GM18951 (cell line): ENCODE results near the gene RAB11FIP4.

Source experiments
- POLR2A ChIP-seq: IDR thresholded peaks from 4 replicates; pipeline ENCODE4 v1.6.1; 2011; ENCODE audit warnings: mild to moderate bottlenecking; ENCODE audit not compliant: insufficient read length, insufficient read depth; ENCODE audit errors: extremely low read depth
- in situ Hi-C: fragments of 300-500 bp; cut with MboI; formaldehyde crosslinking; loops from one replicate; pipeline ENCODE4 v1.12.0; 2022; ENCODE audit warnings: low sequenced_read_pairs, mixed read lengths, inconsistent platforms; ENCODE audit not compliant: unreplicated experiment

The RAB11FIP4 gene

DNA sequence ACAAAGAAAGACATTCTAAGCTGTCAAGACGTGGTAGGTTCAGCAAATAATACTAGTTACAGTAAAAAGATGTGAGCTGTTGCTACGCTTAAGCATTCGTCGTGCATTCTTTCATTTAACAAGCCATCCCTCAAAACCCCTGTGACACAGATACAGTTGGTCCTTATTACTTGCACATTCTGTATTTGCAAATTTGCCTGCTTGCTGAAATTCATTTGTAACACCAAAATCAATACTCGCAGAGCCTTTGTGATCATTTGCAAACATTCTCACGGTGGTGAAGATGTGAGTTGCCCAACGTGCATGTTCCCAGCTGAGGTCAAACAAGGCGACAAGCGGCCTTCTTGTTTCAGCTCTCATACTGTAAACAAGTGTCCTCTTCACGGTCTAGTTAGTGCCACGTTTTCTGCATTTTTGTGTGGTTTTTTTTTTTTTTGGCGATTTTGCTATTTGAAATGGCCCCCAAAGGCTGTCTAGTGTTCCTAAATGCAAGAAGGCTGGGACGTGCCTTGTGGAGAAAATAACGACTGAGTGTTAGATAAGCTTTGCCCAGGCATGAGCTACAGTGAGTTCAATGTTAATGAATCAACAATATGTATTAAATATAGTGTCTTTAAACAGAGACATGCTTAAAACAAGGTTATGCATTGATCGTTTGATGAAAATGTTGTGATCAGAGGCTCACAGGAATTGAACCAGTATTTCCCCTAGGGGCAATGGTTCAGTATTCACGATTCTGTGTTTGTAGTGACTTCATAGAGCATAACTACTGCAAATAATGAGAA is 84.1 kb downstream of the RAB11FIP4 start:
- TF ChIP-seq POLR2A = no peak
- in situ Hi-C loops = no loop called here

DNA sequence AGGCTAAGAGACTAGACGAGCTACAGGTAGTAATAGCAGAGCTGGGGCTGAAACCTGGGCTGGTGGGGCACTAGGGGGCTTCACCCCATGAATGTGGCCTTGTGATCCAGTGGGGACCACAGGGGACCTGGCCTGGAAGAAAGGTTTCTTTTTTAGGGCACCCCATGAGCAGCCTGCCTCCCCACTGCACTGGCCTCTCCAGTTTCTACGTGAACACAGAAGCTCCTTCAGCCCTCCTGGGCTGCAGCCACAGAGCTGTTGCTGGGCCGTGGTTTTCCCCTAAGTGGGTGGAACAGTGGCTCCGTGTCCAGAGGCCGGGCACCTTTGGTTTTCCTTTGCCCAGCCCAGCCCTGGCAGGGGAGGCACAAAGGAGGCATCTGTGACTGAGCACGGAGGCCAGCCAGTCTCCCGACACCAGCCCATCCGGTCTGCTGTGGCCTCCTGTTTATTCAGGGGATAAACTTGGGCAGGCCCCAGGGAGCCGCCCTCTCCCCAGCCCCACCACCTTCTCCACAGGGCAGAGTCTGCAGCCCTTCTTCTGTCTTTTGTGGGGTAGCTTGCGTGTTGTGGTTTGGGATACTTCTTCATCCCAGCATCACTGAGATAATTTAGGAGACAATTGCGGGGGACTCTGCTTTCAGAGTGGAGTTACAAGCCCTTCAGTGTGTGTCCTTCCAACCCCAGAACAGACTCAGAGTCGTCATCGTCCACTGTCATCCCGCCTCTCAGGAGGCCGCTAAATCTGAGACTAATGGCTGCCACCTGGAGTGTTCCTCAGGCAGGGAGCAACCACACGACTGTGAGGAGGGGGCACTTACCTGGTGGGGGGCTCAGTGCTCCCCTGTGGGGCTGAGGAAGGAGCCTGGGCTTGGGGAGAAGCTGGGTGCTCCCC is 85.3 kb downstream of the RAB11FIP4 start:
- in situ Hi-C loops = no loop called here
- TF ChIP-seq POLR2A = no peak

DNA sequence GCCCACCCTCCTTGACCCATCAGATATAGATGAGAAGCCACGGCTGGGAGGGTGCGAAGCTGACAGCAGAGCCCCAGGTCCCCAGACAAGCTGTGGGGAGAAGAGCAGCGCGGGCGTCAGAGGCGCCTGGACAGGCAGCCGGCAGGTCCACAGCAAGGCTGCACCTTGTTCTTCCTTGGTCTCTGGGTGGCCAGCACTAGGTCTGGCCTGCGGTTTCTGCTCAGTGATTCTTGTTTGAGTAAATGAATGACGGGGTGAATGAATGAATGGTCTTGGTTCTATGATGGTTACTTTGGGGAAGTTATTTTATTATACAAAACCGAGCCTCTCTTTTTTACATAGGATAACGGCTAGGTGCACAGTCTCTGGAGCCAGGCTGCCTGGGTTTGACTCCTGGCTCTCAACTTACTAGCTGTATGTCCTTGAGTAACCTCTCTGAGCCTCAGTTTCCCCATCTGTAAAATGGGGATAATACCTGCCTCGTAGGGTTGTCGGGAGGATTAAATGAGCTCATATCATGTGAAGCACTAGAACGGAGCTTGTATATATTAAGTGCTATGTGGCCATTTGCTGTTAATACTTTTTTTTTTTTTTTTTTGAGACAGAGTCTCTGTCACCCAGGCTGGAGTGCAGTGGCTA is 86.1 kb downstream of the RAB11FIP4 start:
- in situ Hi-C loops = no loop called here
- TF ChIP-seq POLR2A = no peak

DNA sequence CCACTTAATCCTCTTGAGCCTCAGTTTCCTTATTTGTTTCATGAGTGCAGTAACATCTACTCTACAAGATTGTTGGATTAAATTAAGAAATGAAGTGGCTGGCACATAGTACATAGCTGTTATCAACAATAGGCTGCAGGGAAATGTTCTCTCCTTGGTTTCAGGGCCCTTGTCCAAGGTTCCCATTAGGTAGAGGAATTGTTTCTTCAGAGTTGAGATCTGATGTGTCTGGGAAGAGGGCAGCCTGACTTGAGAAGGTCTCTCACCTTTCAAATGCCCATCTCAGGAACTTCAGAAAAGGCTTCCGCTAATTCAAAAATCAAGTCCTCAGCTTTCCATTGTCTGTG is 87.6 kb downstream of the RAB11FIP4 start:
- in situ Hi-C loops = no loop called here
- no peak for TF ChIP-seq POLR2A

DNA sequence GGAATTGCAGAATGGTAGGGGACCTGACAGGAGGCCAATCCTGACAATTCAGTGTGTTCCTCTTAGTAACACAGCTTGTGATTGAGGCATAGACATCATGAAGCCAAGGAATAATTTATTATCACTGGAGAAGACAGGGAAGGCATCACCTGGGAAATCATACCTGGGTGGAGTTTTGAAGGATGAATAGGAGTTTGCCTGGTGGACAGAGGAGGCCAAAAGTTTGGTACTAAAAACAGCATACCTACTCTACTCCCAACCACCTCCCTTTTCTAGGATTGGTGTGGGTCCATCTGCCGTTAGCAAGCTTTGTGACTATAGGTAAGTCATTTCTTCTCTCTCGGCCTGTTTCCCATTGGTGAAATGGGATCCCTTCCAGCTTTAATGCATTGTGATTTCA is 88.0 kb downstream of the RAB11FIP4 start:
- in situ Hi-C loops = no loop called here
- TF ChIP-seq POLR2A = no peak

DNA sequence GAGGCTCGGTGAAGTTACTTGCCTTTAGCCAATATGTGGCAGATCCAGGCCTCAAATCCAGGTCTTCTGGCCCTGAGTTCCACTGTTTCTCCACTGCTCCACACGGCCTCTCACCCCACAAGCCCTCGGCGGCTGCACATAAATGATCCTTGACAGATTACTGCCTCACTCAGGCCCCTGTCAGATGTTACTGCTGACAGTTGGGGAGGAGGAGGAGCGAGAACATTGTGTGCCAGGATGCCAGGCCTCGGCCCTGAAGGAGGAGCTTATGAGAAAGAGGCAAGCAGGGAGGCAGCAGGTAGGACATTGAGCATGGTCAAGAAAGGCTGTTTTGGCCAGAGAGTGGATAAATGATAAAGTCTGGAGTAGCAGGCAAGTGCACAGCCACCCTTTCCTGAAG is 88.6 kb downstream of the RAB11FIP4 start:
- in situ Hi-C loops = no loop called here
- TF ChIP-seq POLR2A = no peak

DNA sequence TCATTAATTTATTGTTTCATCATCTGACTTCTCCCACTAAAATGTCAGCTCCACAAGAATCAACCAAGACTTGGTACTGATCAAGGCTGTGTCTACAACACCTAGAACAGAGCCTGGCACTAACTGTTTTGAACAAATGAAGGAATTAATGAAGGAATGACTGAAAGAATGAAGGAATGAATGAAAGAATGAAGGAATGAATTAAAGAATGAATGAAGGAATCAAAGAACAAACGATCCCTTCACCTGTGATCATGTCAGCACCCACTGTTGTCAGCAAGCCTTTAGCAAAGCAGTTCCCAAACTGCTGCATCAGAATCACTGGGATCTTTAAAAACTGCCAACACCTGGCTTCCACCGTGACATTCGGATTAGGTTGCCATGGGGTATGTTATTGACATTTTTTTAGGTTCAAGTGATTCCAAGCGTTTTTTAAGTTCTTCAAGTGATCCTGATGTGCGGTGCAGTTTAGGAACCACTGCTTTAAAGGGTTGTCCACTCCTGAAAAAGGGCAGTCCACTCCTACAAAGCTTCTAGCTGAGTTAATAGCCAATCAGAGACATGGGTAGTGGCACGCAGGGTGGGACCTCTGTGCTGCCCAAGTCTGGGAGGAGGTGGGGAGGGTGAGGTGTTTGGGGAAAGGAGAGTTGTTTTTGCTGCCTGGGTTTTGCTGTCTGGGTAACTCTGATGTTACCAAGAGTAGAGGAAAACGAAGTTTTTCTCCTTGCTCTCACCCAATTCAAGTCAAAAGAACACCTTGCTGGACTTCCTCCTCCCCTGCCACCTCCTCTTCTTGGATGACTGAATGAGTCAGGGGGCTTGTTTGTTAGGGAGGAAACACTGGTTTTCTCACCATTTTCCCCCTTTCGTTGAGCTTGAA is 89.7 kb downstream of the RAB11FIP4 start:
- in situ Hi-C loops = no loop called here
- no peak for TF ChIP-seq POLR2A

DNA sequence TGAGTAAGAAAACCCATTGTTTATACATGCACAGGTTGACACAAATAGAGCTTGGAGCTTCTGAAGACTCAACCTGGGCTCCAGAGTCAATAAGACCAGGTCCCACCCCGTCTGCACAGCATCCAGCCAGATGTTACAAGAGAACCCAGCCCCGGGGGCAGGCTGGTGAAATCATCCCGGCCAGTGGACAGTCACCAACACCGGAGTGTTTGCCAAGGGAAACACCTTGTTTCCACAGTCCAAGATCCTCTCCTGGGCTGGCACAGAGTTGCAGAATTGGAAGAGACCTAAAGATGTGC is 90.3 kb downstream of the RAB11FIP4 start:
- TF ChIP-seq POLR2A = no peak
- in situ Hi-C loops = no loop called here

DNA sequence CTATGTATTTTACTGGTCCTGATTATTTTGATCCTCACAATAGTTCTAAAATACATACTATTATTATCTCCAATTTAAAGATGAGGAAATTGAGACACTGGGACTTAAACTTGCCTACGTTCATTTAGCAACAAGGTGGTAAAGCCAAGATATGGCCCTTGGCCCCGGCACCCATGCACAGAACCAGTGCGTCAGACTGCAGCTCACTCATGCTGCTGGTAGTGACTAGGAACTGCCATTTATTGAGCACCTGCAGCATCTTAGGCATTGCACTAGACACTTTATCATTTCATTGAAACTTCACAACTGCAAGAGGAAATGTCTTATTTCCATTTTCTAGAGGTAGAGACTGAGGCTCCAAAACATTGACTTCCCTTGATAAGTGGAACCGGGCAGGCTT is 93.3 kb downstream of the RAB11FIP4 start:
- no peak for TF ChIP-seq POLR2A

DNA sequence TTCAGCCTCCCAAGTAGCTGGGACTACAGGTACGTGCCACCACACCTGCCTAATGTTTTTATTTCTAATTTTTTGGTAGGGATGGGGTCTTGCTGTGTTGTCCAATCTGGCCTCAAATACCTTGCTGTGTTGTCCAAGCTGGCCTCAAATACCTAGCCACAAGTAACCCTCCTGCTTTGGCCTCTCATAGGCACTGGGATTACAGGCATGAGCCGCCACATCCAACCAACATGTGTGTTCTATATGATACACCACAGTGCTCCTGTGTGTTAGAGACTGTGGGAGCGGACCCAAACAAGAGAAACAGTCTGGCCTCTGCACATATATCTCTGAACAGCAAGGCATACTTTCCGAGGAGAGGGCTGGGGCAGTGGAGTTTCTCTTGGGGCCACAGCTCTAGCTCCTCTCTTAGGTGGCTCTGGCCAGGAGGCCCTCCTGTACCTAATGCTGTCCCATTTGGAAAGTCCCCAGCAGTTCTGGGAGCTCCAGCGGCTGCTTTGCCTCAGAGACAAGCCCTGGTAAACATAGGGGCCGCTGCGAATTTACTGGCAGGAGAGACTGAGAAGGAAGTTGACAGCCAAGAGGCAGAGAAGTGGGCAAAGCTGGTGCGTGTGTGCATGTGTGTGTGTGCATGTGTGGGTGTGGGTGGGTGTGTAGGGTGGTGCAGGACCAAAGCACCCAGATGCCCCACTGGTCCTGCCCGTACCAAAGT is 95.0 kb downstream of the RAB11FIP4 start:
- in situ Hi-C loops = no loop called here

More for the DNA sequence above, 93.3 kb downstream of the RAB11FIP4 start:
- in situ Hi-C loops = no loop called here

DNA sequence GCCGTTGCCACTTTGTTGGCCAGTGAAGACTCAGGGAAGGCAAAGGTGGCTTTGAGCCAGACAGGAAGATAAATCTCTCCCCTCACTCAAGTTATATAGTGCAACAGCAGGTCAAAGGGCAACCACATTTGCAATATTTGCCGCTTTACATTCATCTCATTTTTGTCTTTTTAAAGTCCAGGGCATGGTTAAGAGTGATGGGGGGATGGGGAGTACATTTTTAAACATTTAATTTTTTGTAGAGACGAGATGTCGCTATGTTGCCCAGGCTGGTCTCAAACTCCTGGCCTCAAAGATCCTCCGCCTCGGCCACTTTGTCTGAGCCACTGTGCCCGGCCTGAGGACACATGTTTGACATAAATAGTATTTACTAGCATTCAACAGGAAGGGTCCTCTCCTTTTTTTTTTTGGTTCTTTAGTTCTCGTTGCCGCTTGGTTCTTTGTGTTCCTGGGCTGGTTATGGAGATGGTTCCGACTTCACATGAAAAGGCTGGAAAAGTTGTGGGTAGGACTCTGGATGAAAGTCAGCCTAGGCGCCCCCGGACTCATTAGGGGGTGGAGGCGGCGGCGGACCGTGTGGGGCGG is 95.7 kb downstream of the RAB11FIP4 start:
- TF ChIP-seq POLR2A = no peak
- in situ Hi-C loops = no loop called here

More for the DNA sequence above, 95.0 kb downstream of the RAB11FIP4 start:
- TF ChIP-seq POLR2A = no peak

DNA sequence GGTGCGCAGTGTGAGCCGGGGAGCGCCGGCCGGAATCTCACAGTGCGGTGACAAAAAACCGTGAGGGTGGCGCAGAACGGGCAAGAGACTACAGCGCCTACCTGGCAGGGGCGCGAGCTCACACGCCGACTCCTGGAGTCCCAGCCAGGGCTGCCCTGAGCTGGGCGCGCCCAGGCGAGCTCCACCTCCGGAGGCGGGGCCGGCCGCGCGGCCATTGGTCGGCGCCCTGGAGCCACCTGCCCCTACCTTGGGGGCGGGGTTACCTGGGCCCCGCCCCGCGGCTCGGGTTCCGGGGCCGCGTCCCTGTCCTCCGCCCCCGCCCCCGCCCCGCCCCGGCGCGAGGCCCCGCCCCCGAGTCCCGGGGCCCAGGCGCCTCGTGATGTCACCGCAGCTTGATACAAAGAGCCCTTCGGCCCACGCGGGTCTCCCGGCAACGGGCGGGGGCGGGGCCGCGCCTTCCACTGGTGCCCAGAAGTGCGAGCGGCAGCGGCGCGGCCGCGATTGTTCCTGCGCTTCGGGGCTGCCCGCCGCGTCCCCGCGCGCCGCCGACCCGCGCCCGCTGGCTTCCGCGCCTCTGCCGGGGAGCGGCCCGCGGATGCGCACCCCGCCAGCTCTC is 96.3 kb downstream of the RAB11FIP4 start:
- in situ Hi-C loops = no loop called here
- TF ChIP-seq POLR2A = peak; percentile 52
